ENCODE results near the gene HSD17B10.

DNA sequence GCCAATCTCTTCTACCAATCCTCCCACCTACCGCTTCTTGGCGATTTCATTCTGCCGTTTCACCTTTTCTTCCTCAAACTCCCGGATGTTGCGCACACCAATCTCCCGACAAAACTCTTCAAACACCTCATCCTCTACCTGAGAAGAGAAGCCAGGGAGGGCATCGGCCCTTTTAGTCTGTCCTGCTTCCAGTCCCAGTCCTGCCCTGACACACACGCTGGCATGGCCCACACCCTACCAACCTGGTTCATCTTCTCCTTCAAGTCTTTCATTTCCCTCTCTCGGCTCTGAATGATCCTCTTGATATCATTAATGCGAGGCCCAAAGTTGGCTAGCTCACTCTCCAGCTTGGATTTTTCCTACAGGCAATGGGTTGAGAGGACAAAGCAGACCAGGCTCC lies 30.6 kb downstream of the HSD17B10 start:
- TF ChIP-seq BRCA1 (CRISPR knock-in tag; IDR thresholded peaks at IDR 0.05) (no peak), ETV6 (CRISPR knock-in tag; conservative IDR thresholded peaks at IDR 0.05) (no peak), GABPA (IDR thresholded peaks at IDR 0.05; ENCODE audit: low read depth, low read length) (no peak), GABPA (CRISPR knock-in tag; IDR thresholded peaks at IDR 0.05; ENCODE audit: low read depth) (no peak), FOXJ3 (CRISPR knock-in tag; IDR thresholded peaks at IDR 0.05; ENCODE audit: borderline replicate concordance) (no peak), PRPF4 (IDR thresholded peaks at IDR 0.05; ENCODE audit: low read depth, low read length, poor library complexity, severe bottlenecking) (no peak), EP300 (IDR thresholded peaks at IDR 0.05; ENCODE audit: low read depth in 2 of 2, low read length in 2 of 2) (no peak), EP300 (CRISPR knock-in tag; IDR thresholded peaks at IDR 0.05; ENCODE audit: borderline replicate concordance) (no peak), BRD4 (CRISPR knock-in tag; IDR thresholded peaks at IDR 0.05) (no peak), POLR2AphosphoS5 (IDR thresholded peaks at IDR 0.05; ENCODE audit: low read depth, low read length) (no peak), JUN (CRISPR knock-in tag; IDR thresholded peaks at IDR 0.05) (no peak)
- TF ChIP-seq, protein P1, sequence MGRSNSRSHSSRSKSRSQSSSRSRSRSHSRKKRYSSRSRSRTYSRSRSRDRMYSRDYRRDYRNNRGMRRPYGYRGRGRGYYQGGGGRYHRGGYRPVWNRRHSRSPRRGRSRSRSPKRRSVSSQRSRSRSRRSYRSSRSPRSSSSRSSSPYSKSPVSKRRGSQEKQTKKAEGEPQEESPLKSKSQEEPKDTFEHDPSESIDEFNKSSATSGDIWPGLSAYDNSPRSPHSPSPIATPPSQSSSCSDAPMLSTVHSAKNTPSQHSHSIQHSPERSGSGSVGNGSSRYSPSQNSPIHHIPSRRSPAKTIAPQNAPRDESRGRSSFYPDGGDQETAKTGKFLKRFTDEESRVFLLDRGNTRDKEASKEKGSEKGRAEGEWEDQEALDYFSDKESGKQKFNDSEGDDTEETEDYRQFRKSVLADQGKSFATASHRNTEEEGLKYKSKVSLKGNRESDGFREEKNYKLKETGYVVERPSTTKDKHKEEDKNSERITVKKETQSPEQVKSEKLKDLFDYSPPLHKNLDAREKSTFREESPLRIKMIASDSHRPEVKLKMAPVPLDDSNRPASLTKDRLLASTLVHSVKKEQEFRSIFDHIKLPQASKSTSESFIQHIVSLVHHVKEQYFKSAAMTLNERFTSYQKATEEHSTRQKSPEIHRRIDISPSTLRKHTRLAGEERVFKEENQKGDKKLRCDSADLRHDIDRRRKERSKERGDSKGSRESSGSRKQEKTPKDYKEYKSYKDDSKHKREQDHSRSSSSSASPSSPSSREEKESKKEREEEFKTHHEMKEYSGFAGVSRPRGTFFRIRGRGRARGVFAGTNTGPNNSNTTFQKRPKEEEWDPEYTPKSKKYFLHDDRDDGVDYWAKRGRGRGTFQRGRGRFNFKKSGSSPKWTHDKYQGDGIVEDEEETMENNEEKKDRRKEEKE (IDR thresholded peaks at IDR 0.05) = no peak
- TF ChIP-seq, protein P2, sequence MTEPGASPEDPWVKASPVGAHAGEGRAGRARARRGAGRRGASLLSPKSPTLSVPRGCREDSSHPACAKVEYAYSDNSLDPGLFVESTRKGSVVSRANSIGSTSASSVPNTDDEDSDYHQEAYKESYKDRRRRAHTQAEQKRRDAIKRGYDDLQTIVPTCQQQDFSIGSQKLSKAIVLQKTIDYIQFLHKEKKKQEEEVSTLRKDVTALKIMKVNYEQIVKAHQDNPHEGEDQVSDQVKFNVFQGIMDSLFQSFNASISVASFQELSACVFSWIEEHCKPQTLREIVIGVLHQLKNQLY (CRISPR knock-in tag; IDR thresholded peaks at IDR 0.05) = no peak
- TF ChIP-seq, protein P3, sequence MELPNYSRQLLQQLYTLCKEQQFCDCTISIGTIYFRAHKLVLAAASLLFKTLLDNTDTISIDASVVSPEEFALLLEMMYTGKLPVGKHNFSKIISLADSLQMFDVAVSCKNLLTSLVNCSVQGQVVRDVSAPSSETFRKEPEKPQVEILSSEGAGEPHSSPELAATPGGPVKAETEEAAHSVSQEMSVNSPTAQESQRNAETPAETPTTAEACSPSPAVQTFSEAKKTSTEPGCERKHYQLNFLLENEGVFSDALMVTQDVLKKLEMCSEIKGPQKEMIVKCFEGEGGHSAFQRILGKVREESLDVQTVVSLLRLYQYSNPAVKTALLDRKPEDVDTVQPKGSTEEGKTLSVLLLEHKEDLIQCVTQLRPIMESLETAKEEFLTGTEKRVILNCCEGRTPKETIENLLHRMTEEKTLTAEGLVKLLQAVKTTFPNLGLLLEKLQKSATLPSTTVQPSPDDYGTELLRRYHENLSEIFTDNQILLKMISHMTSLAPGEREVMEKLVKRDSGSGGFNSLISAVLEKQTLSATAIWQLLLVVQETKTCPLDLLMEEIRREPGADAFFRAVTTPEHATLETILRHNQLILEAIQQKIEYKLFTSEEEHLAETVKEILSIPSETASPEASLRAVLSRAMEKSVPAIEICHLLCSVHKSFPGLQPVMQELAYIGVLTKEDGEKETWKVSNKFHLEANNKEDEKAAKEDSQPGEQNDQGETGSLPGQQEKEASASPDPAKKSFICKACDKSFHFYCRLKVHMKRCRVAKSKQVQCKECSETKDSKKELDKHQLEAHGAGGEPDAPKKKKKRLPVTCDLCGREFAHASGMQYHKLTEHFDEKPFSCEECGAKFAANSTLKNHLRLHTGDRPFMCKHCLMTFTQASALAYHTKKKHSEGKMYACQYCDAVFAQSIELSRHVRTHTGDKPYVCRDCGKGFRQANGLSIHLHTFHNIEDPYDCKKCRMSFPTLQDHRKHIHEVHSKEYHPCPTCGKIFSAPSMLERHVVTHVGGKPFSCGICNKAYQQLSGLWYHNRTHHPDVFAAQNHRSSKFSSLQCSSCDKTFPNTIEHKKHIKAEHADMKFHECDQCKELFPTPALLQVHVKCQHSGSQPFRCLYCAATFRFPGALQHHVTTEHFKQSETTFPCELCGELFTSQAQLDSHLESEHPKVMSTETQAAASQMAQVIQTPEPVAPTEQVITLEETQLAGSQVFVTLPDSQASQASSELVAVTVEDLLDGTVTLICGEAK (IDR thresholded peaks at IDR 0.05) = no peak
- TF ChIP-seq, protein P3 (CRISPR knock-in tag; IDR thresholded peaks at IDR 0.05) = no peak

Measured in HepG2 (cell line).